ENCODE data around the gene TRAPPC14.
A peak's percentile ranks its signal among the peaks of the same experiment; 100 is the strongest.

Gene TRAPPC14

DNA sequence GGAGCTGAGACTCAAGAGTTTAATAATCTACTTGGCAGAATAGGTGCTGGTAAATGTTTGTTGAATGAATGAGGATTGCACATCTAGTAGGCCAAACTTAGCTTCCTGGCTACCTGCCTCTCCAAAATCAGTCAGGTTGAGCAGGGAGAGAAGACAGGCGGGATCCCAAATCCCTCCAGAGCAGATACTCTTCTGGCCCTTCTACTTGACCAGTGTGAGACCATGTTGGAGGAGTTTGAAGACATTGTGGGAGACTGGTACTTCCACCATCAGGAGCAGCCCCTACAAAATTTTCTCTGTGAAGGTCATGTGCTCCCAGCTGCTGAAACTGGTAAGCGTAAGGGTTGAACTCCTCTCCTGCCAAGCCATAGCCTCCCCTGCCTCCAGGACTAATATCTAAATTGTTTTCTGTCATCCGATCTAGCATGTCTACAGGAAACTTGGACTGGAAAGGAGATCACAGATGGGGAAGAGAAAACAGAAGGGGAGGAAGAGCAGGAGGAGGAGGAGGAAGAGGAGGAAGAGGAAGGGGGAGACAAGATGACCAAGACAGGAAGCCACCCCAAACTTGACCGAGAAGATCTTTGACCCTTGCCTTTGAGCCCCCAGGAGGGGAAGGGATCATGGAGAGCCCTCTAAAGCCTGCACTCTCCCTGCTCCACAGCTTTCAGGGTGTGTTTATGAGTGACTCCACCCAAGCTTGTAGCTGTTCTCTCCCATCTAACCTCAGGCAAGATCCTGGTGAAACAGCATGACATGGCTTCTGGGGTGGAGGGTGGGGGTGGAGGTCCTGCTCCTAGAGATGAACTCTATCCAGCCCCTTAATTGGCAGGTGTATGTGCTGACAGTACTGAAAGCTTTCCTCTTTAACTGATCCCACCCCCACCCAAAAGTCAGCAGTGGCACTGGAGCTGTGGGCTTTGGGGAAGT lies 34.0 kb downstream of the TRAPPC14 start:
- FAIRE-seq, result no peak

DNA sequence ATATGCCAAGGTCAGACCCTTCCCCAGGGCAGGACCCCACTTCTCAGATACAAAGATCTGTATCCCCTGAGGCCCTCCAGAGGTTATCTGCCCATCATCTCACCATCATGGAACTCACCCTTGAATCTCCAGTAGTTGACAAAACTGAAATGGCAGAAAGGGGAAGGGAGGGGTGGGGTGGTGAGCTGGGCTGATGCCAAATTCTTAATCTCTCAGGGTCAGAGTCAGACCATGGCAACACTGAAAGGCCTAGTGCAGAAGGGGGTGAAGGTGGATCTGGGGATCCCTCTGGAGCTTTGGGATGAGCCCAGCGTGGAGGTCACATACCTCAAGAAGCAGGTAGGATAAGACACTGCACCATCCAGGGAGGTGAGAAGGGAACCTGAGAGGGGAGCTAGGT lies 36.0 kb downstream of the TRAPPC14 start:
- FAIRE-seq, result no peak

DNA sequence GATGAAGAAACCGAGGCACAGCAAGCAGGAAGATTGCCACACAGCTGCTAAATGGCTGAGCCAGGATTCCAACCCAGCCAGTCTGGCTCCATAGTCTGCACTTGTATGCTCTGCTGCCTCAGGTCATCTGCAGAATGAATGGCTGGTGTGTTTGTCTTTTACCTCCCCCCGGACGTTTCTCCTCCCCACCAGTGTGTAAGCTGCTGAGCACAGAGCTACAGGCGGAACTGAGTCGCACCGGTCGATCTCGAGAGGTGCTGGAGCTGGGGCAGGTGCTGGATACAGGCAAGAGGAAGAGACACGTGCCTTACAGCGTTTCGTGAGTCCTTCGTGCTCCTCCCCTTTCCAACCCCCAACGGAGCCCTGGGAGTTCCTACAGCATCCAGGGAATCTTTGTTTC lies 36.5 kb downstream of the TRAPPC14 start:
- FAIRE-seq, result no peak

DNA sequence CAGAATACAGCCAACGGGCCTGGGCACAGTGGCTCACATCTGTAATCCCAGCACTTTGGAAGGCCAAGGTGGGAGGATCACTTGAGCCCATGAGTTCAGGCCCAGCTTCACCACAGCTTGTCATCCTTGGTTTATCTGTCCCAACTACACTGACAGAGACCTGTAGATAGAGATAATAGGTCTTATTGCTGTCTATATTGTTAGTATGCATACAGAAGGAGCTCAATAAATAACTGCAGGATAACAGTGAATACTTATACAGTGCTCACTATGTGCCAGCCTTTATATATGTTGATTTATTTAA lies 37.8 kb downstream of the TRAPPC14 start:
- FAIRE-seq, result no peak

DNA sequence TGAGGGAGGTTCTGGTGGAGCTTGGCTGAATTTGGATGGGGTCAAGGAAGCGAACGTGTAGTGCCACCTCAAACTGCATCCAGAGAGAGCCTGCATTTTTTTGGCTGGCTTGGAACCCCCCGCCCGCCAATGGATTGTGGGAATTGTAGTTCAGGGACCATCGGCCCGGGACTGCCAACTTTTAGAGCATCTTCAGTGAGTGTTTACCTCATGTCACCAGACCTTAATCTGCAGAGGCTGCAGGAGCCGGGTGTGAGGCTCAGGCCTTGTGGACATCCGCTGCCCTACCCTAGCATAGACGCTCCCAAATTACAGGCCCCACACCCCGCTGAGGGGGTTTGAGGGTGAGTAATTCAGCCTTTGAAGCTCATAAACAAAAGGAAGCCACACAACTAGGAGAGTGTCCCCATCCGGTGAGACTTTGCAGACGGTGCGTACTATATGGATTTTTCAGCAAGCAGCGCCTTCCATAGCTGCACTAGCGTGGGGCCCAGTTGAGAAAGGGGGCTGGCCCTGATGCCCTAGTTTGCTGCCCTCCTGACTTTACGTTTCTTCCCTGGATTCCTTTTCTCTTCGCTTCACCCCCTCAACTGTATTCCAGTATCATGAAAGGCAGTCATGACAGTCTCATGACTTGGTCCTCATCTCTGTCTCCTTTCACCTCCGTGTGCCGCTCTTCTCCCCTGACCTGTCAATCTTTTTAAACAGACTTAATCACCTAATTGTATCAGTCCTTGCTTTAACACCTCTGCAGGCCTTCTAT lies 38.4 kb downstream of the TRAPPC14 start:
- FAIRE-seq, result no peak

DNA sequence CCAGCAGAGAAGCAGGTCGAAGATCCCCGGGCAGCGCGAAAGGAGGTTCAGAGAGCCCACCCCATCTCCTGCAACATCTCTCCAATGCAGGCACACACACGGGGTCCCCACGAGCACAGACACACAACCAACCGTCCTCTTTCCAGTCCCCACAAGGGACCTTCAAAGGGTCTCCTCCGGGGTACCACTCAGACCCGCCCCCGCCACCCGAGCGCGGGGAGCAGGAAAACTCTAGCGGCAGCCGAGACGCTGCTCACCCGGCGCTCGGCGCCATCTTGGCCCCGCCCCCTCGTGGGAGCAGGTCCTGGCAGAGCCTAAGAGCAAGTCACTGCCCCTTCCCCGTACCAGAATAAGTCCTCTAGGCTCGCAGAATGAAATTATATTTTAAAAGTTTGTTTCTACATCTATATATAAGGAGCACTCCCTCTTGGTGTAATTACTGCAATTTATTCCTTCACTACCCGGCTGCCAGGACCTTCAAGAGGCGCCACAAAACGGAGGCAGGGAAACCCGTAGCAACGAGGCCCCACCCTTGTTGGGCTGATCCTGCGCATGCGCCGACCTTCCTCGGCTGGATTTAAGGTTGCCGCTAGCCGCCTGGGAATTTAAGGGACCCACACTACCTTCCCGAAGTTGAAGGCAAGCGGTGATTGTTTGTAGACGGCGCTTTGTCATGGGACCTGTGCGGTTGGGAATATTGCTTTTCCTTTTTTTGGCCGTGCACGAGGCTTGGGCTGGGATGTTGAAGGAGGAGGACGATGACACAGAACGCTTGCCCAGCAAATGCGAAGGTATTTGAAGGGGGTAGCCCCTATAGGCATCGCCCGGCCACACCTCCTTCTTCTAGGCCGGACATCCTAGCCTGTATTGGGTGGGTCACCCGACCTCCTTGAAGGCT lies 39.2 kb downstream of the TRAPPC14 start, which contains the start of the genes CNPY4 and TAF6:
TSS of gene CNPY4 (plus strand) at position 563 of the 898 bp plus-strand sequence. CDS start at position 674, 111 bp downstream.
TSS of gene TAF6 (minus strand) at position 287 of the 898 bp plus-strand sequence. CDS start 5,149 bp downstream, outside the sequence.
- peak; percentile 63 for FAIRE-seq

DNA sequence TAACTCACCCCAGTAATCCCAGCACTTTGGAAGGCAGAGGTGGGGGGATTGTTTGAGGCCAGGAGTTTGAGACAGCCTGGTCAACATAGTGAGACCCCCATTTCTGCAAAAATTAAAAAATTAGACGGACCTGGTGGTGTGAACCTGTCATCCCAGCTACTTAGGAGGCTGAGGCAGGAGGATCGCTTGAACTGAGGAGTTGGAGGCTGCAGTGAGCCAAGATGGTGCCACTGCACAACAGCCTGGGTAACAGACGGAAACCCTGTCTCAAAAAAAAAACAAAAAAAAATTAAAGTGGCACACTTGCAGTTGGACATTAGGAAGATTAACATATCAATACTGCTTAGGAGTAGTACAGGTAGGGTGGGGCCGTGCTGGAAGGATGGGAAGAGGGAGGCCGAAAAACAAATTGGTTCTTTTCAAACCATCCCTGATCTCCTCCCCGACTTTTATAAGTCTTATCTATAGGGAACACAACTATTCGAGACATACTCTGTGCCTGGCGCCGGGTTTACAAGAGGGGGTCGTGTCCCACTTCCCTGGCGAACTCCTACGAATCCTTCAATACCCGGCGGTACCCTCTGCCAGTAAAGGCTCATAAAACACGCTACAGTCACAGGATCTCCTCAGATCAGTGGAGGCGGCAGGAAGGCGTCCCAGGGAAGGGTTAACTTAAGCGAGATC lies 40.0 kb downstream of the TRAPPC14 start:
- no peak for FAIRE-seq

DNA sequence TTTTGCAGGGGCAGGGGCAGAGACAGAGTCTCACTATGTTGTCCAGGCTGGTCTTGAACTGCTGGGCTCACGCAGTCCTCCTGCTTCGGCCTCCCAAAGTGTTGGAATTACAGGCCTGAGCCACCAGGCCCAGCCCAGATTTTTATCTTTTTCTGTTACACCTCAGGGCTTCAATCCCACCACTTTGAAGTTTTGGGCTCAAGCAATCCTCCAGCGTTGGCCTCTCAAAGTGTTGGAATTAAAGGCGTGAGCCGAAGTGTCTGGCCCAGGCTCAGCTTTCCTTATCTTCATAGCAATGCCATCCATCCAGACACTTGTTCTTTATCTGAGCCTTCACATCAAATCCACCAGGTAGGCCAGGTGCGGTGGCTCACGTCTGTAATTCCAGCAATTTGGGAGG lies 43.5 kb downstream of the TRAPPC14 start:
- FAIRE-seq, result no peak

DNA sequence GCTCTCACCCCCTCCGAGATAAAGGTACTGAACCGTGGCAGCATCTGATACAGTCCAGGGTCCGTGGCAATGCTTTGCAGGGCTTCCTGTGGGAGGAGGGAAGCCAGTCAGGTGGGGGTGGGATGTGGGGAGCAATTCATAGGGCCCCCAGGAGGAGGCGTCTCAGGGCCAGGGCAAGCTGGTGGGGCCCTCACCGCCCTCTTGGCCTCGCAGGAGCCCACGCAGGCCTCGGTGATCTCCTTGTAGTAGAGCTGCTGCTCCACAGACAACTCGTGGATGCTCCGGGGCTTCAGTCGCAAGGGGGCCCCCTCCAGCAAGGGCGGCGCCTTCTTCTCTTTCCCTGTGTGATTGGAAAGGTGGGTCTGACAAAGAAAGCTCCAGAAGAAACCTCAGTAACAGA lies 46.6 kb downstream of the TRAPPC14 start:
- no peak for FAIRE-seq

DNA sequence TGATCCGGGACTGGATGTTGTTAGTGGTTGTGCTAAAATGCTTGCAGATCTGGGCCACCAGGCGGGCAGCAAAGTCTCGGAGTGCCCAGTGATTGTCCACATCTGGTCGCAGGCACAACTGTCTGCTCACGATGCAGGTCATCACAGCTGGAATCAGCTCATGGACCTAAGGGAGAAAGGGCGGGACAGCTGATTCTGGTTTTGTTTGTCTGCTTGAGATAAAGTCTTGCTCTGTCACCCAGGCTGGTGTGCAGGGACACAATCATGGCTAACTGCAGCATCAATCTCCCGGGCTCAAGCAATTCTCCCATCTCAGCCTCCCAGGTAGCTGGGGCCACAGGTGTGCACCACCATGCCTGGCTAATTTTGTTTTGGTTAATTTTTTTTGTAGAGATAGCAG lies 47.4 kb downstream of the TRAPPC14 start:
- FAIRE-seq, result no peak

DNA sequence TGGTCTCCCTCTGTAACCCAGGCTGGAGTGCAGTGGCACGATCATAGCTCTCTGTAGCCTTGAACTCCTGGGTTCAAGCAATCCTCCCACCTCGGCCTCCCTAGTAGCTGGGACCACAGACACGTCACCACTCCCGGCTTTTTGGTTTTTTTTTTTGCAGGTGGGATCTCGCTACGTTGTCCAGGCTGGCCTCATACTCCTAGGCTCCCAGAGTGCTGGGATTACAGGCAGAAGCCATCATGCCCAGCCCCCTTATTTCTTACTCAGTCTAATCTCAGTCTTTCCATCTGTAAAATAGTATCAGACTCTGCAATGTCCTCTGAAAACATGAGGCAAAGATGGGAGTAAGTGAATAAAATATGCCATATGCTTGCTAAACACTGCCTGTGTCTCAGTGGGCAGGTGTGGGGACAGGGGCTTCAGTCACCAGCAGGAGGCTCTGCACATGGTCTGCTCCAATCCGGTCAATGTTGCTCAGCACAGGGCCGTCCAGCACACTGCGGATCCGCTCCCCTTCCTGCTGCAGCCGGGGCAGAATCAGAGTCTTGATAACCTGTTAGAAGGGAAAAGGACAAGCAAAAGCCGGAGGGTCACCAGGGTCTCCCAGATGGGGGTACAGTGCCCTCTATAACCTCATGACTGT lies 48.9 kb downstream of the TRAPPC14 start:
- no peak for FAIRE-seq

DNA sequence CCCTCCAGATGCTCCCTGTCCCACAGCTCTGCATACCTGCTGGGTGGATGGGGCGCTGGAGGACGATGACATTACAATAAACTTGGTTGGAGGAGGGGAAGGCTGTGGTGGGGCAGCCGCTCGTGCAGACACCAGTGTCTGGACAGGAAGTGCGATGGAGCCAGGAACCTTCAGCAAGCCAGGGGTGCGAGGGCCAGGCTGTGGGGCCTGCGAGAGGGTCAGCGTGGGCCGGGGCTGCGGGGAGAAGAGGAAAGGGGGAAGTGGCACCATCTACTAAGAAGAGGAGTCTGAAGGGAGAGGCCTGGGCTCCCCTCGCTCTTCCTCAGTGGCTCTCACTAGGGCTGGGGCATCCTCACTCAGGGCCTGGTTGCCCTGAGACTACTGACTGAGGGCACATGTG lies 50.6 kb downstream of the TRAPPC14 start:
- FAIRE-seq, result no peak

DNA sequence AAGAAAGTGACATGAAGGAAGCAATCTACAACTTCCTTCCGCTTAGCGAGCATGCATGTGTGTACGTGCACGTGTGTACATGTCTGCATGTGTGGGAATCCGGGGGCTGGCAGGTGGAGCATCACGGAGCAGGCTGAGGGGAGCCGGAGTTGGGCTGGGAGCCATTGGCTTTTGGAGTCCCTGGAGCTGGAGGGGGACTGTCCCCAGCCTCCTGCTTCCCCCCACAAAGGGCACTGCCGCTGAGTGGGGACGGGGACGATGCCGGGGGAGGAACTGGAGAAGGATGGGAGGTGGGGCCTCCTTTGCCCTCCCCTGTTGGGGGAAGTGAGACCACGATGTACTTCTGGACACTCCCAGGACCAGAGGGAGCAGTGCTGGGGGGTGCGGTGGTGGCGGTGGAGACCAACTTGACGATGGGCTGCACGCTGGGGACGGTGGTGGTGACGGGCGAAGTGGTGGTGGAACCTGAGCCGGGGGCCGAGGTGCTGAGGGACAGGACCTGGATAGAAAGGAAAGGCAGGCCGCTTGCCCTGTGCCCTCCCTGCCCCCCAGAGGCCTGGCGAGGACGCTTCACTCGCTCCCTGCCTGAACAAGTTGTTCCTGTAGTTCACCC lies 51.3 kb downstream of the TRAPPC14 start:
- no peak for FAIRE-seq

DNA sequence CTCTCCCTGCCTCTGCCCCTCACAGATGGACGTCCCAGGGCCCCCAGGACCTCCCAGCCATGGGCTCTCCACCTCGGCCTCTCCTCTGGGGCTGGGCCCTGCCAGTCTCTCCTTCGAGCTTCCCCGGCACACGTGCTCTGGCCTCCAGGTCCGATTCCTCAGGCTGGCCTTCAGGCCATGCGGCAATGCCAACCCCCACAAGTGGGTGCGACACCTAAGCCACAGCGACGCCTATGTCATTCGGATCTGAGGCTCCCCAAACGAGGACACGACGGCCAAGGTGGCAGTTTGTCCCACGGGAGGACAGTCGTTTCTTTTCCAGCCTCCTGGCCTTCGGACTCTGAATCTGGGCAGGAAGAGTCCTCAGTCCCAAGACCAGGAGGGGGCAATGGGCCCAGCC lies 51.9 kb downstream of the TRAPPC14 start:
- no peak for FAIRE-seq

DNA sequence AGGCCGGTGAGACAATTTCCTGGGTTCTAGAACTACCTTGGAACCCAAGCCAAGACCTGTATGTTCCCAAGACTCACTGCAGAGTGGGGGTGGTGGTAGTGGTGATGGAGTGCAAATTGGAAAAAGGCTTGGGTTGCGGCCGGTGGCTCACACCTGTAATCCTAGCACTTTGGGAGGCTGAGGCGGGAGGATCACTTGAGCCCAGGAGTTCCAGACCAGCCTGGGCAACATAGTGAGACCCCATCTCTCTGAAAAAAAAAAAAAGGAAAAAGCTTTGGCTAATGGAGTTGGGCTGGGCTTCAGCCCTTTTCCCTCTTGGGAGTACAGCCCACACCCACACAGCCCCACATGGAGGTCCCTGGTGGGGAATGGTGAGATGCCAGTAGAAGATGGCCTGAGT lies 53.0 kb downstream of the TRAPPC14 start:
- no peak for FAIRE-seq
